ENCODE measurements around the gene SUN2. TPM values are rescaled to one million over a fixed set of nuclear protein-coding genes. Genes with fewer than 3 reads are reported as not detected.

Gene SUN2
- total and polyA plus RNA-seq, 9 of the 15 experiments (the other 6 are each of a cell fraction or from before 2014, with no cell fraction given) = 0.11 to 42.6 (median 16.7) TPM

- FAIRE-seq = no peak
- DNase-seq (ENCODE audit: extremely low read depth in 1 of 4, low spot score in 3 of 4) = no peak
- Histone ChIP-seq H3K27ac (ENCODE audit: extremely low read depth, low read depth, low read length) (no peak overlapping the region), H3K9ac (ENCODE audit: insufficient read depth in 1 of 2, low read depth in 2 of 2, low read length in 2 of 2) (no peak overlapping the region), H3K4me2 (ENCODE audit: insufficient read depth, low read length) (peak overlapping the region; percentile 51; the same call in 1 of the 2 replicates), H3K9me1 (ENCODE audit: control insufficient read depth, insufficient read depth, low read length) (no peaks in the 10 kb centered on the region), H3K79me2 (ENCODE audit: control insufficient read depth, insufficient read depth, low read length) (peaks cover 85% of the 10 kb centered on the region), H4K20me1 (replicated peaks; ENCODE audit: control insufficient read depth, insufficient read depth, low read length) (peaks cover 37% of the 10 kb centered on the region), H3K27me3 (ENCODE audit: control insufficient read depth in 2 of 2, insufficient read depth in 2 of 2, low read length in 2 of 2) (no peaks in the 10 kb centered on the region), H3K4me3 (no peak overlapping the region), H3K4me1 (replicated peaks in 1 of 2; ENCODE audit: control insufficient read depth in 2 of 2, insufficient read depth in 2 of 2, low read length in 2 of 2) (peaks cover 34 to 53% of the 10 kb centered on the region in 2 experiments; a peak in 4 of 5 replicates), H3K9me3 (replicated peaks; ENCODE audit: control insufficient read depth, insufficient read depth, low read depth, low read length) (no peaks in the 10 kb centered on the region), H3K36me3 (ENCODE audit: control insufficient read depth, insufficient read depth, low read length) (peaks cover 38% of the 10 kb centered on the region; the same call in 2 of the 3 replicates), H2AFZ (ENCODE audit: low read depth, low read length) (no peak overlapping the region)
- intact Hi-C loops (cut with micrococcal nuclease) = no loop called here
- ATAC-seq = no peak
- WGBS (ENCODE audit: insufficient coverage, low coverage, missing lambda C conversion rate) = 78% methylated on average over 3 of the region's 3 CpGs
- no TSS peak for BruUV-seq (replicated peaks)
- CTCF ChIA-PET (ENCODE audit: low intra/inter-chr PET ratio) = no interaction called here
- in situ Hi-C loops (cut with MboI) = no loop called here
- POLR2A ChIA-PET = interaction anchor here (1.3 to 1.4 kb wide), 2 partner anchors 17 to 26 kb away, joined by 3 read pairs; no protein-coding TSS in a partner anchor
- TF ChIP-seq ZNF696 (CRISPR knock-in tag; conservative IDR thresholded peaks at IDR 0.05) = no peak
- no peak for TF ChIP-seq DLX4 (CRISPR knock-in tag; IDR thresholded peaks at IDR 0.05)
- no peak for TF ChIP-seq SRSF7 (optimal IDR thresholded peaks at IDR 0.05; ENCODE audit: low read depth, low read length)
- no peak for TF ChIP-seq NFIX (CRISPR knock-in tag; IDR thresholded peaks at IDR 0.05; ENCODE audit: low read depth)
- TF ChIP-seq FOXK2 (conservative IDR thresholded peaks at IDR 0.05 in 1 of 2, IDR thresholded peaks at IDR 0.05 in 1 of 2; ENCODE audit: low read depth in 2 of 2) = no peak
- TF ChIP-seq RREB1 (CRISPR knock-in tag; IDR thresholded peaks at IDR 0.05) = no peak
- no peak for TF ChIP-seq ZNF398 (CRISPR knock-in tag; IDR thresholded peaks at IDR 0.05)
- TF ChIP-seq ZNF274 (IDR thresholded peaks at IDR 0.05; ENCODE audit: borderline replicate concordance, low read depth, low read length) = no peak
- no peak for TF ChIP-seq TCF7L2 (IDR thresholded peaks at IDR 0.05; ENCODE audit: low read depth, low read length)
- no peak for TF ChIP-seq ARID3B (CRISPR knock-in tag; IDR thresholded peaks at IDR 0.05; ENCODE audit: borderline replicate concordance)
- TF ChIP-seq POU5F1 (IDR thresholded peaks at IDR 0.05; ENCODE audit: borderline replicate concordance, low read depth, low read length, partially characterized antibody) = no peak
- no peak for TF ChIP-seq NBN (IDR thresholded peaks at IDR 0.05; ENCODE audit: low read depth)
- no peak for TF ChIP-seq HDAC8 (tag; IDR thresholded peaks at IDR 0.05)
Measured at GRCh38 chr22:38709306-38709705, 46.5 kb downstream of the SUN2 start.
